HFFc6 (cell line): ENCODE data around the gene RAPGEF1. TPM values are rescaled to one million over a fixed set of nuclear protein-coding genes. Genes with fewer than 3 reads are reported as not detected.

Source experiments
- DNase-seq: peaks from one replicate; pipeline ENCODE4 v3.0.0-alpha.2; 2018
- H3K27ac Mint-ChIP-seq: 2 replicates; pipeline ENCODE4 v1.8.0; 2020; ENCODE audit warnings: mild to moderate bottlenecking, mixed read lengths
- H3K27me3 Mint-ChIP-seq: 2 replicates; pipeline ENCODE4 v1.8.0; 2021; ENCODE audit warnings: mild to moderate bottlenecking, moderate library complexity, mixed read lengths; ENCODE audit not compliant: insufficient read depth
- H3K36me3 Mint-ChIP-seq: 2 replicates; pipeline ENCODE4 v1.8.0; 2021; ENCODE audit warnings: low read depth, mixed read lengths
- H3K4me1 Mint-ChIP-seq: 2 replicates; pipeline ENCODE4 v1.8.0; 2020; ENCODE audit warnings: low read depth, mixed read lengths
- H3K4me3 Mint-ChIP-seq: 2 replicates; pipeline ENCODE4 v1.8.0; 2020; ENCODE audit warnings: mild to moderate bottlenecking, moderate library complexity, mixed read lengths
- H3K9me3 Mint-ChIP-seq: 2 replicates; pipeline ENCODE4 v1.8.0; 2020; ENCODE audit warnings: mild to moderate bottlenecking, mixed read lengths
- total RNA-seq, 6 experiments: library from RNA; stranded (reverse); fragmentation: NEBNext Ultra II Directional; extraction: Animal tissue kit (Norgen Biotek cat#: 25700); gene quantifications; 2 replicates in 1 of 6; 3 replicates in 5 of 6; pipeline ENCODE4 v1.2.3, GENCODE V29; 2021
- TF ChIP-seq, protein P1 (sequence below): fragments of 200-600 bp; sonication (generic); IDR thresholded peaks from 2 replicates; pipeline ENCODE4 v1.5.0; 2021; ENCODE audit warnings: antibody characterized with exemption, mild to moderate bottlenecking

The RAPGEF1 gene
- total RNA-seq, 6 experiments from 2014 or later = 38.6 to 46.6 (median 42.3) TPM

GRCh38 chr9:131693651-131694597, 46.0 kb downstream of the RAPGEF1 start:
- Mint-ChIP-seq H3K4me1 (peaks cover 12% of the 10 kb centered on the region; the same call in 1 of the 2 replicates), H3K36me3 (no peaks in the 10 kb centered on the region), H3K9me3 (no peaks in the 10 kb centered on the region), H3K27ac (no peak overlapping the region), H3K27me3 (no peaks in the 10 kb centered on the region; the same call in 1 of the 2 replicates), H3K4me3 (no peak overlapping the region)
- TF ChIP-seq, protein P1, sequence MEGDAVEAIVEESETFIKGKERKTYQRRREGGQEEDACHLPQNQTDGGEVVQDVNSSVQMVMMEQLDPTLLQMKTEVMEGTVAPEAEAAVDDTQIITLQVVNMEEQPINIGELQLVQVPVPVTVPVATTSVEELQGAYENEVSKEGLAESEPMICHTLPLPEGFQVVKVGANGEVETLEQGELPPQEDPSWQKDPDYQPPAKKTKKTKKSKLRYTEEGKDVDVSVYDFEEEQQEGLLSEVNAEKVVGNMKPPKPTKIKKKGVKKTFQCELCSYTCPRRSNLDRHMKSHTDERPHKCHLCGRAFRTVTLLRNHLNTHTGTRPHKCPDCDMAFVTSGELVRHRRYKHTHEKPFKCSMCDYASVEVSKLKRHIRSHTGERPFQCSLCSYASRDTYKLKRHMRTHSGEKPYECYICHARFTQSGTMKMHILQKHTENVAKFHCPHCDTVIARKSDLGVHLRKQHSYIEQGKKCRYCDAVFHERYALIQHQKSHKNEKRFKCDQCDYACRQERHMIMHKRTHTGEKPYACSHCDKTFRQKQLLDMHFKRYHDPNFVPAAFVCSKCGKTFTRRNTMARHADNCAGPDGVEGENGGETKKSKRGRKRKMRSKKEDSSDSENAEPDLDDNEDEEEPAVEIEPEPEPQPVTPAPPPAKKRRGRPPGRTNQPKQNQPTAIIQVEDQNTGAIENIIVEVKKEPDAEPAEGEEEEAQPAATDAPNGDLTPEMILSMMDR = no peak
- DNase-seq = no peak

- TF ChIP-seq, protein P1 = no peak
- Mint-ChIP-seq H3K4me1 (peaks cover 10% of the 10 kb centered on the region; the same call in 1 of the 2 replicates), H3K36me3 (no peaks in the 10 kb centered on the region), H3K27ac (no peak overlapping the region), H3K4me3 (no peak overlapping the region), H3K9me3 (no peaks in the 10 kb centered on the region), H3K27me3 (no peaks in the 10 kb centered on the region; the same call in 1 of the 2 replicates)
- DNase-seq = no peak
These were observed 47.0 kb downstream of the RAPGEF1 start for GRCh38 chr9:131692612-131693562.

DNA sequence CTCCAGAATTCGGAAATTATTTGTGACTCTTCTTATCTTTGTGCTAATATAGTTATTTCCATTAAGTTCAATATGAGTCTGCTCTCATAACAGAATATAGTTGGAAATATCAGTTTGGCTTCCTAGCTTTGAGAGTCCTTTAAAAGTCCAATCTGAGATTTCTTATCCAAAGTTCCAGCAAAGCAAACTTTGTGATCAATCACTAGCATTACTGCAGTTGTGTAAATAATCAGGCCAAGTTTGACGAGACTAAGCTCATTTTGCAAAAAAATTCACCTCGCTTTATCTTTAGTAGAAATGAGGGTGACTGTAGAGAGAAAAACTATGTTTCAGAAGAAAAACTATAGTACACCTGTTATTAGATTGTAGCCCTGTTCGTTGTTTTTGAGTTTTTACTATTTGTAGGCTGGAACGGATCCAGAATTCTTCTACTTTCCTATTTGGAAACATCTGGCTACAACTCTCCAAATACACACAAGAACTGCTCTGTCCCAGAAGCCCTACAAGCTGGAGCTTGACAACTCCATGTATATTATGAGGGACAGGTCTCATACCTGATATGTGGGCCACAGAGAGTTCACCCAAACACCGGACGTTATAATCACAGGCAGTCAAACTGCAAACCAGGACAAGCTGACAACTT, 47.8 kb downstream of the RAPGEF1 start:
- no peaks in the 10 kb centered on the region for H3K27me3 Mint-ChIP-seq
- peaks cover 2% of the 10 kb centered on the region; the same call in 1 of the 2 replicates for H3K4me1 Mint-ChIP-seq
- H3K9me3 Mint-ChIP-seq = no peaks in the 10 kb centered on the region
- DNase-seq = no peak
- TF ChIP-seq, protein P1 = no peak
- H3K27ac Mint-ChIP-seq = no peak overlapping the region
- H3K4me3 Mint-ChIP-seq = no peak overlapping the region
- H3K36me3 Mint-ChIP-seq = no peaks in the 10 kb centered on the region

GRCh38 chr9:131690941-131691573, 48.8 kb downstream of the RAPGEF1 start:
- Mint-ChIP-seq H3K4me3 (no peak overlapping the region), H3K4me1 (no peaks in the 10 kb centered on the region; the same call in 1 of the 2 replicates), H3K9me3 (no peaks in the 10 kb centered on the region), H3K27me3 (no peaks in the 10 kb centered on the region), H3K36me3 (no peaks in the 10 kb centered on the region), H3K27ac (no peak overlapping the region)
- DNase-seq = no peak
- TF ChIP-seq, protein P1 = no peak

GRCh38 chr9:131690462-131690861, 49.4 kb downstream of the RAPGEF1 start:
- Mint-ChIP-seq H3K36me3 (peaks cover 5% of the 10 kb centered on the region; the same call in 1 of the 2 replicates), H3K9me3 (no peaks in the 10 kb centered on the region), H3K4me3 (no peak overlapping the region), H3K27ac (no peak overlapping the region), H3K27me3 (no peaks in the 10 kb centered on the region), H3K4me1 (no peaks in the 10 kb centered on the region; the same call in 1 of the 2 replicates)
- DNase-seq = no peak
- TF ChIP-seq, protein P1 = no peak
